ENCODE results near the gene TNS3. TPM values are rescaled to one million over a fixed set of nuclear protein-coding genes. Genes with fewer than 3 reads are reported as not detected.
"Not testable (repeated sequence)": the region's sequence is repeated elsewhere in the genome, so short reads cannot be mapped to it uniquely, and the experiment has no call there.

Gene TNS3
- total RNA-seq, 1 experiment from 2014 or later: 533 TPM

GRCh38 chr7:47262160-47262559 is 319.8 kb downstream of the TNS3 start:
- in situ Hi-C loops (cut with HindIII; ENCODE audit: low pct_unique_long_range_greater_than_20kb, low sequenced_read_pairs); BruUV-seq (replicated peaks); H3K27me3 ChIP-seq (ENCODE audit: control insufficient read depth, insufficient read depth, low read length): not testable (repeated sequence)

GRCh38 chr7:47260270-47260669 is 321.6 kb downstream of the TNS3 start:
- in situ Hi-C loops (cut with HindIII; ENCODE audit: low pct_unique_long_range_greater_than_20kb, low sequenced_read_pairs) (no loop called here), intact Hi-C loops (cut with micrococcal nuclease; ENCODE audit: unreplicated experiment) (no loop called here)
- POLR2A ChIA-PET: no interaction called here
- Histone ChIP-seq H3K27me3 (ENCODE audit: control insufficient read depth, insufficient read depth, low read length) (no peaks in the 10 kb centered on the region), H3K4me3 (ENCODE audit: low read depth in 2 of 2, low read length in 2 of 2) (no peak overlapping the region), H3K36me3 (ENCODE audit: control insufficient read depth, insufficient read depth, low read length) (no peaks in the 10 kb centered on the region), H3K9me3 (ENCODE audit: control insufficient read depth, insufficient read depth, low read depth, low read length) (no peaks in the 10 kb centered on the region), H3K4me1 (ENCODE audit: control insufficient read depth, insufficient read depth, low read length) (no peaks in the 10 kb centered on the region), H3K27ac (ENCODE audit: low read length) (no peak overlapping the region)
- CTCF ChIA-PET: interaction anchor here (0.6 kb wide), 1 partner anchor 10 kb away, joined by 3 read pairs; no protein-coding TSS in a partner anchor
- DNase-seq (ENCODE audit: low read depth, low spot score) (no peak), ATAC-seq (no peak)
- BruUV-seq (replicated peaks): no TSS peak
- TF ChIP-seq SIN3A (IDR thresholded peaks at IDR 0.05; ENCODE audit: borderline replicate concordance, insufficient read depth, low read depth, low read length): no peak
- no peak for TF ChIP-seq REST (IDR thresholded peaks at IDR 0.05; ENCODE audit: insufficient read depth in 1 of 2, low read depth in 2 of 2, low read length in 1 of 2)
- TF ChIP-seq CTCF (IDR thresholded peaks at IDR 0.05): no peak
- TF ChIP-seq POLR2AphosphoS5 (IDR thresholded peaks at IDR 0.05; ENCODE audit: low read depth, low read length): no peak
- no peak for TF ChIP-seq TCF7L2 (IDR thresholded peaks at IDR 0.05; ENCODE audit: low read depth, low read length)

More at GRCh38 chr7:47262160-47262559, 319.8 kb downstream of the TNS3 start:
- DNase-seq (ENCODE audit: low read depth, low spot score); H3K4me1 ChIP-seq (ENCODE audit: control insufficient read depth, insufficient read depth, low read length); H3K36me3 ChIP-seq (ENCODE audit: control insufficient read depth, insufficient read depth, low read length); CTCF ChIA-PET; ATAC-seq; intact Hi-C loops (cut with micrococcal nuclease; ENCODE audit: unreplicated experiment); H3K4me3 ChIP-seq (ENCODE audit: low read depth in 2 of 2, low read length in 2 of 2); H3K9me3 ChIP-seq (ENCODE audit: control insufficient read depth, insufficient read depth, low read depth, low read length); POLR2A ChIA-PET; H3K27ac ChIP-seq (ENCODE audit: low read length): not testable (repeated sequence)

GRCh38 chr7:47259682-47260081 is 322.2 kb downstream of the TNS3 start:
- Histone ChIP-seq H3K36me3 (ENCODE audit: control insufficient read depth, insufficient read depth, low read length) (no peaks in the 10 kb centered on the region), H3K27me3 (ENCODE audit: control insufficient read depth, insufficient read depth, low read length) (no peaks in the 10 kb centered on the region), H3K27ac (ENCODE audit: low read length) (no peak overlapping the region), H3K4me1 (ENCODE audit: control insufficient read depth, insufficient read depth, low read length) (0 out of 2 replicates have a peak, but pooled peaks cover 1% of the 10 kb centered on the region), H3K4me3 (ENCODE audit: low read depth in 2 of 2, low read length in 2 of 2) (no peak overlapping the region), H3K9me3 (ENCODE audit: control insufficient read depth, insufficient read depth, low read depth, low read length) (no peaks in the 10 kb centered on the region)
- CTCF ChIA-PET: interaction anchor here (0.6 kb wide), 2 partner anchors 10 to 723 kb away, joined by 3 read pairs; no protein-coding TSS in a partner anchor
- DNase-seq (ENCODE audit: low read depth, low spot score) (no peak), ATAC-seq (no peak)
- POLR2A ChIA-PET: no interaction called here
- BruUV-seq (replicated peaks): no TSS peak
- TF ChIP-seq TCF7L2 (IDR thresholded peaks at IDR 0.05; ENCODE audit: low read depth, low read length) (no peak), REST (IDR thresholded peaks at IDR 0.05; ENCODE audit: insufficient read depth in 1 of 2, low read depth in 2 of 2, low read length in 1 of 2) (no peak), CTCF (IDR thresholded peaks at IDR 0.05) (no peak), POLR2AphosphoS5 (IDR thresholded peaks at IDR 0.05; ENCODE audit: low read depth, low read length) (no peak), SIN3A (IDR thresholded peaks at IDR 0.05; ENCODE audit: borderline replicate concordance, insufficient read depth, low read depth, low read length) (no peak)
- intact Hi-C loops (cut with micrococcal nuclease; ENCODE audit: unreplicated experiment): no loop called here
- in situ Hi-C loops (cut with HindIII; ENCODE audit: low pct_unique_long_range_greater_than_20kb, low sequenced_read_pairs): no loop called here
